ENCODE measurements around the gene ARHGAP26. TPM values are rescaled to one million over a fixed set of nuclear protein-coding genes. Genes with fewer than 3 reads are reported as not detected.

ARHGAP26 gene
- total RNA-seq, 1 donor = 7.6 TPM

DNA sequence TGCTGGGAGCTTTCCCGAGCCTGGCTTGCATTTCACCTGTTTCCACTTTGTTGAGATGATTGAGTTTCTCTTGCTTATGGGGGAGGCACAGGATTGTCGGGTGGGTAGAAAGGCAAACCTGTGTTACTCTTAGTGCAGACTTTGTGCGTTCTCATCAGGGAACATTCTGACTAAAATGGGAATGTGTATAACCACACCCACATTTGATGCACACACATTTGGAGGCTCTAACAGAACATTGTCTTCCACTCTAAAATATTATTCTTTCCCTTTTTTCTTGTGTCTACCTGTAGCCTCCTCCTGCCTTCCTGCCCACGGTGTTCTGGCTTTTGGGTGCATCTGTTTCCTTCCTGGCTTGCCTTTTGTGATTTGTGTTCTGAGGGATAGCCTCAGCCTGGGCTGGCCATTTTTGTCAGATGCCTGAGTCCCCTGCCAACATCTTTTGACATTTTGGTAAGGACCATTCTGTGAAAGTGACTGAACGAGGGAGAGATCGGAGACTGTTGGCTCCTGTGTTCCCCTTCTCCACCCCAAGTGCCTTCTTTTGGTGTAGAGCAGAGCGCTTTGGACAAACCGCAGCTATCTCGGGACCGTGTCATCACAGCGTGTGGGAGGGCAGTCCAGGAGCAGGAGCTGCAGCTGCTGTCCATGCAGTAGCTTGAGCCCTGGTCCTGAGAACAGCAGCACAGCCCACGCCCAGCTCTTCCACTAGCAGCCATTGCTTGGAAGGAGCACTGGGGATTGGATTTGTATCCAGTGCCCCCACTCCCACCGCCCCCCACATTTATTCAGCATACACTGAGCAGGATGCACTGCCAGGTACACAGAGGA is 101.4 kb downstream of the ARHGAP26 start:
- TF ChIP-seq, protein P1, sequence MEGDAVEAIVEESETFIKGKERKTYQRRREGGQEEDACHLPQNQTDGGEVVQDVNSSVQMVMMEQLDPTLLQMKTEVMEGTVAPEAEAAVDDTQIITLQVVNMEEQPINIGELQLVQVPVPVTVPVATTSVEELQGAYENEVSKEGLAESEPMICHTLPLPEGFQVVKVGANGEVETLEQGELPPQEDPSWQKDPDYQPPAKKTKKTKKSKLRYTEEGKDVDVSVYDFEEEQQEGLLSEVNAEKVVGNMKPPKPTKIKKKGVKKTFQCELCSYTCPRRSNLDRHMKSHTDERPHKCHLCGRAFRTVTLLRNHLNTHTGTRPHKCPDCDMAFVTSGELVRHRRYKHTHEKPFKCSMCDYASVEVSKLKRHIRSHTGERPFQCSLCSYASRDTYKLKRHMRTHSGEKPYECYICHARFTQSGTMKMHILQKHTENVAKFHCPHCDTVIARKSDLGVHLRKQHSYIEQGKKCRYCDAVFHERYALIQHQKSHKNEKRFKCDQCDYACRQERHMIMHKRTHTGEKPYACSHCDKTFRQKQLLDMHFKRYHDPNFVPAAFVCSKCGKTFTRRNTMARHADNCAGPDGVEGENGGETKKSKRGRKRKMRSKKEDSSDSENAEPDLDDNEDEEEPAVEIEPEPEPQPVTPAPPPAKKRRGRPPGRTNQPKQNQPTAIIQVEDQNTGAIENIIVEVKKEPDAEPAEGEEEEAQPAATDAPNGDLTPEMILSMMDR (IDR thresholded peaks at IDR 0.05; ENCODE audit: extremely low read depth, low read depth, low read length) = no peak
- H2AFZ ChIP-seq (ENCODE audit: low read length) = no peak overlapping the region
- no peaks in the 10 kb centered on the region for H3K79me2 ChIP-seq (ENCODE audit: insufficient read depth, low read length)
- H3K27ac ChIP-seq (ENCODE audit: low read depth, low read length) = no peak overlapping the region
- H3K27me3 ChIP-seq (ENCODE audit: insufficient read depth, low read length) = peaks cover 3% of the 10 kb centered on the region
- DNase-seq (ENCODE audit: insufficient read length, low spot score, missing footprints) = peak; percentile 88
- H3K9me3 ChIP-seq (ENCODE audit: low read depth, low read length) = no peaks in the 10 kb centered on the region
- H3K4me3 ChIP-seq (ENCODE audit: insufficient read depth, low read length) = no peak overlapping the region
- no peaks in the 10 kb centered on the region for H4K20me1 ChIP-seq (ENCODE audit: insufficient read depth, low read length)
- peak overlapping the region; percentile 56 for H3K4me2 ChIP-seq (ENCODE audit: insufficient read depth, low read length)
- peaks cover 30% of the 10 kb centered on the region for H3K4me1 ChIP-seq (ENCODE audit: insufficient read depth, low read length)
- no peaks in the 10 kb centered on the region for H3K36me3 ChIP-seq (ENCODE audit: insufficient read depth, low read length)

DNA sequence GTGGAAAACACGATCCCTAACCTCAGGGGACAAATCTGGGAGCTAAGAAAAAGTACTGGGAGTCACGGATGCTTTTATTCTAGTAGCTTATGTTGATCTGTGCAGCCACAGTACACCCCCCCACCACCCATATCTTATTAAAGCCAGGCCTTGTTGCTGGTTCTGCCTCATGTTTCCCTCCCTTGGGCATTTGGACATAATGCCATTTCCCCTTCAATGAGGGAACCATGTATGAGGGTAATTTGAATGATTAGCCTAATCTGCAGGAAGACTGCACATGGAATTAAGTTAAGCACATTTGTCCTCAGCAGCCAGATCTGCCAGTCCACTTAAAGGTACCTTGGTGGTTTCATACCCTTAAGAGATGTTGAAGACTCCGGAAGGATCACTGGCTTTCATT is 102.0 kb downstream of the ARHGAP26 start:
- peak overlapping the region; percentile 56 for H3K4me2 ChIP-seq (ENCODE audit: insufficient read depth, low read length)
- H3K27me3 ChIP-seq (ENCODE audit: insufficient read depth, low read length) = peaks cover 3% of the 10 kb centered on the region
- H3K36me3 ChIP-seq (ENCODE audit: insufficient read depth, low read length) = no peaks in the 10 kb centered on the region
- no peak overlapping the region for H2AFZ ChIP-seq (ENCODE audit: low read length)
- DNase-seq (ENCODE audit: insufficient read length, low spot score, missing footprints) = no peak
- peaks cover 27% of the 10 kb centered on the region for H3K4me1 ChIP-seq (ENCODE audit: insufficient read depth, low read length)
- no peak overlapping the region for H3K27ac ChIP-seq (ENCODE audit: low read depth, low read length)
- no peak overlapping the region for H3K4me3 ChIP-seq (ENCODE audit: insufficient read depth, low read length)
- no peaks in the 10 kb centered on the region for H3K79me2 ChIP-seq (ENCODE audit: insufficient read depth, low read length)
- H3K9me3 ChIP-seq (ENCODE audit: low read depth, low read length) = no peaks in the 10 kb centered on the region
- TF ChIP-seq, protein P1 (IDR thresholded peaks at IDR 0.05; ENCODE audit: extremely low read depth, low read depth, low read length) = no peak
- H4K20me1 ChIP-seq (ENCODE audit: insufficient read depth, low read length) = no peaks in the 10 kb centered on the region

- Histone ChIP-seq H3K27me3 (ENCODE audit: insufficient read depth, low read length) (peaks cover 3% of the 10 kb centered on the region), H2AFZ (ENCODE audit: low read length) (no peak overlapping the region), H3K36me3 (ENCODE audit: insufficient read depth, low read length) (no peaks in the 10 kb centered on the region), H4K20me1 (ENCODE audit: insufficient read depth, low read length) (no peaks in the 10 kb centered on the region), H3K4me2 (ENCODE audit: insufficient read depth, low read length) (no peak overlapping the region), H3K4me3 (ENCODE audit: insufficient read depth, low read length) (no peak overlapping the region), H3K9me3 (ENCODE audit: low read depth, low read length) (no peaks in the 10 kb centered on the region), H3K27ac (ENCODE audit: low read depth, low read length) (no peak overlapping the region), H3K4me1 (ENCODE audit: insufficient read depth, low read length) (peaks cover 27% of the 10 kb centered on the region), H3K79me2 (ENCODE audit: insufficient read depth, low read length) (no peaks in the 10 kb centered on the region)
- DNase-seq (ENCODE audit: insufficient read length, low spot score, missing footprints) = peak; percentile 42
- TF ChIP-seq, protein P1 (IDR thresholded peaks at IDR 0.05; ENCODE audit: extremely low read depth, low read depth, low read length) = no peak
Observed at GRCh38 chr5:142872795-142873194, 102.6 kb downstream of the ARHGAP26 start.

DNA sequence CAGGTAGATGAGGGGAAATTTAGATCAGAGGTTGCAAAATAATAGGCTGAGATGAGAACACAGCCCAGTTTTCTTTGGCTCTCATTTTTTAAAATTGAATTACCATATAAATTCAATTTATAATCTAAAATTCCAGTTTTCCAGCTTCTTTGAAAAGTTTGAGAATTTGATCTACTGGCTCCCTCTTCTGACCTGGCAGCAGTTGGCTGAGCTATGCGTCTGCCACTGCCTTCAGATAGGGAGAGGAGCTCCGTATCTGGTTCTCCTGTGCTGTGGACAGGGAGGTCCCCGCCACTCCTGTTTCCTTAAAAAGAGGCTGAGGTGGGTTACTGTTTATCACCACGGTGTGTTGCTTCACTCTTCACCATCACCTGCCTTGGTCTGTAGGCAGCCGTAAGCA is 103.7 kb downstream of the ARHGAP26 start:
- peak; percentile 35 for DNase-seq (ENCODE audit: insufficient read length, low spot score, missing footprints)
- H3K4me3 ChIP-seq (ENCODE audit: insufficient read depth, low read length) = no peak overlapping the region
- TF ChIP-seq, protein P1 (IDR thresholded peaks at IDR 0.05; ENCODE audit: extremely low read depth, low read depth, low read length) = peak; percentile 19
- H3K79me2 ChIP-seq (ENCODE audit: insufficient read depth, low read length) = no peaks in the 10 kb centered on the region
- peaks cover 27% of the 10 kb centered on the region for H3K4me1 ChIP-seq (ENCODE audit: insufficient read depth, low read length)
- H3K4me2 ChIP-seq (ENCODE audit: insufficient read depth, low read length) = no peak overlapping the region
- H3K9me3 ChIP-seq (ENCODE audit: low read depth, low read length) = no peaks in the 10 kb centered on the region
- no peaks in the 10 kb centered on the region for H3K36me3 ChIP-seq (ENCODE audit: insufficient read depth, low read length)
- peaks cover 3% of the 10 kb centered on the region for H3K27me3 ChIP-seq (ENCODE audit: insufficient read depth, low read length)
- no peak overlapping the region for H2AFZ ChIP-seq (ENCODE audit: low read length)
- no peaks in the 10 kb centered on the region for H4K20me1 ChIP-seq (ENCODE audit: insufficient read depth, low read length)
- no peak overlapping the region for H3K27ac ChIP-seq (ENCODE audit: low read depth, low read length)
